ENCODE measurements around the gene CAMK2D. TPM values are rescaled to one million over a fixed set of nuclear protein-coding genes. Genes with fewer than 3 reads are reported as not detected.

CAMK2D gene
- polyA plus RNA-seq, 3 donors, result 71.4 to 80.6 (median 79.8) TPM

DNA sequence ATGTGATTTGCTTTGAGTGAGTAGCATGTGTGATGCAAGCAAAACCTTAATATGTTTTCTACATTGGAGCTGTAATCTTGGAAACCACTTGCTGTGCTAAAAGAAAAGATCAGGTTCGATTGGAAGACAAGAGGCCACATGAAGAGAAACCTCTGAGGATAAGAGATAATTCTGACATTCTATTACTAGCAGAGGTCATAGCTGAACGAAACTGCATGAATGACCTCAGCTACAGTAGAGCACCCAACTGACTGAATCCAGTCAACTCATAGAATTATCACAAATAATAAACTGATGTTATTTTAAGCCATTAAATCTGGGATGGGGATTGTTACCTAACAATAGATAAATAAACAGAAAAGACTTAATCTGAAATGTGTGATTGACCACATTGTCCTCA, 147.1 kb downstream of the CAMK2D start:
- no peak for DNase-seq

- DNase-seq, result no peak
These were observed 148.0 kb downstream of the CAMK2D start for GRCh38 chr4:113613503-113613902.

DNA sequence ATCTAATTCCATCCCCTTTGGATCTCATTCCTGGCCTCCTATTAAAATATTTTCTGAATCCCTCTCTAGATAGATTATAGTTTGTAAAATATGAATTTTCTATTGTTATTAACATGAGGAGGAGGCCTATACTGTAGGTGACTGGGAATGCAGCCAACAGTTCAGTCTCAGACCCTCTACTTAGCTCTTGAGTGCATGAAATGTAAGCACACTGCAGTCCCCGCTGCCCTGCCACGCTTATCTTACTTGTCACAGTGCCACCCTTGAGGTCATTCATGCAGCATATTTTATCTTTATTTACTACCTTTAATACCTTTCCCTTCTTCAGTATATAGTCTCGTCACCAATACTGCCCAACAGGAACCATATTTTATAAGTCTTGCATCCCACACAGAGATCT, 151.0 kb downstream of the CAMK2D start:
- DNase-seq, result no peak

DNA sequence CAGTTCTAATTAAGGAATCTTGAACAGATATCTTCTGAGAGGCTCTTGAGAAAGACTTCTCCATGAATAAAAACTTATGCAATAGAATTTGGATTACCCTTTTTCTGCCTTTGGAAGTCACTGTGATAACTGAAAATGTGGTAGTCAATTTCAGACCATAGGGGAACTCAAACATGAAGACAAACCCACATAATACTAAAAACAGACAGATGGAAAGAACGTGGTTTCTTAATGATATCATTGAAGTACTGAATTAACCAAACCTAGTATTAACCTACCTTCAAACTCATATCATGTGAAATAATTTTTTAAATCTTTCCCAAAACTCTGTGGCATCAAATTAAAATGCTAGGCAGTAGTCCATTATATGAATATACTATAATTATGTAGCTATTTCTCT, 153.5 kb downstream of the CAMK2D start:
- no peak for DNase-seq

DNA sequence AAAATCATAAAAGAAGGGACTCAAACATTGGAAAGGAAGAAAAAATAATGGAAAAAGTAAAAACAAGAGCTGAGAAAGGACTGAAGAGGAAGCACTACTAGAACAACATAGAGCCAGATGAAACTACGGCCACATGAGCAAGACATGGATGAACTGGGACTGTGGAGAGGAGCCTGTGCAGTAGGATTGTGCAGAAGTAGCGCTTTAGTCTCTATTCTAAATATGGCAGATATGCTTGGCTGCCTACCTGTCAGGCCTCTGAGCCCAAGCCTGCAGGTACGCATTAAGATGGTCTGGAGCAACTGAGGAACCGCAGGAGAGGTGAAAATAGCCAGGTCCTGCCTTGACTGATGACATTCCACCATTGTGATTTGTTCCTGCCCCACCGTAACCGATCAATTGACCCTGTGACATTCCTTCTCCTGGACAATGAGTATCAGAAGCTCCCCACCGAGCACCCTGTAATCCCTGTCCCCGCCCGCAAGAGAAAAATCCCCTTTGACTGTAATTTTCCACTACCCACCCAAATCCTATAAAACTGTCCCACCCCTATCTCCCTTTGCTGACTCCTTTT, 154.3 kb downstream of the CAMK2D start:
- DNase-seq, result no peak

DNA sequence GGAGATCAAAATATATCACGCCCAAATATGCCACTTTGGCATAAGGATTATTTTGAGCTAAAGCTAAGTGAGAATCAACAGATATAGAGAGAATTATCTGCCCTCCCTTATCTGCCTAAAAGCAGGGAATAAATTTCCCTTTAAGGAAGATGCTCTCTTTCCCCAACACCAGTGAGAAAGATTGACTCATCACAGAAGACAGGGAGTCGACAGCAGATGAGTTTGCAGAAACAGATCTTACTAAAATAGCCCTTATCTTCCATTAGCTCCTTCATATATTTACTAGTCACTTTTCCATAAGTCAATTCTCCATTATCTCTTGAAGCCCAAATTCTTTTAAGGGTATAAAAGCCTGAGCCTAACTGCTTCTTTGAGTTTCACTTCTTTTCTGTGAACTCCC, 156.6 kb downstream of the CAMK2D start:
- DNase-seq, result no peak

DNA sequence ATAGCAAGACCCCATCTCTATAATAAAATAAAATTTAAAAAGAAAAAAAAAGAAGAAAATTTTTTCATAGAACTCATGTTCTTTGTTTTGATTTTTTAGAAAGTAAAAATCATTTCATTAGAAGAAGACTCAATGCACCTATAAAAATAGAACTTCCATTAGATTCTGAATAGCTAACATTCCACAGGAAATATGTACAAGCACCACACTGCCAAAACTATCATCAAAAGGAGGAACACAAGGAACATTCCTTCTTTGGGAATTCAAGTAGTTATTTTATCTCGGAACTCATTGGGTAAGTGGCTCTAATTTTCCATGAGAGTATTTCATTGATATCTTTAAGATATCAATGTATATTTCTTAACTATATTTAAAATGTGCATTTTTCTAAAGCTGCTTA, 157.6 kb downstream of the CAMK2D start:
- no peak for DNase-seq

DNA sequence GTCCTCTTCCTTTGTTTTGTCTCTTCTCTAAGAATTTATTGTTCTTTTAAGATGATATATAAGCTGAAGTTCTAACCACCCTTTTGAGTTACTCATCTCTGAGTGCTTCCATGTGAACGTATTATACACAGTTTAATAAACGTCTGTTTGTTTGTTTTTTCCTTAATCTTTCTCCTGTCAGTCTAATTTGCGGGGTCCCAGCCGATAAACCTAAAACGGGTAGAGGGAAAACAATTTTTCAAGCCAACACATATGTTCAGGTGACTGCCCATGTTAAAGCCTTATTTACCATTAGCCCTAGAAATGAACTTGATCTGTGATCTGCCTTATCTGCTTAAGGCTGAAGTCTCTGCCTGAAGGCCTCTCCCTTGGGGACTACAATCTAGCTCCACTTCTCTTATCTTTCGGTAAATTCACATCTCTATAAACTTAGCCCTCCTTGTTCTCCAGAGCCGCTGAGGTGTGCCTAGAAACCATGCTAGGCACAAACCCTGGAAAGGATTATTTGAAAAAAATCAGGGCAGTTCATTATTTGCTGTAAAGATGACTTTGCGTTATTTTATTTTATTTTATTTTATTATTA, 158.8 kb downstream of the CAMK2D start:
- DNase-seq, result no peak

DNA sequence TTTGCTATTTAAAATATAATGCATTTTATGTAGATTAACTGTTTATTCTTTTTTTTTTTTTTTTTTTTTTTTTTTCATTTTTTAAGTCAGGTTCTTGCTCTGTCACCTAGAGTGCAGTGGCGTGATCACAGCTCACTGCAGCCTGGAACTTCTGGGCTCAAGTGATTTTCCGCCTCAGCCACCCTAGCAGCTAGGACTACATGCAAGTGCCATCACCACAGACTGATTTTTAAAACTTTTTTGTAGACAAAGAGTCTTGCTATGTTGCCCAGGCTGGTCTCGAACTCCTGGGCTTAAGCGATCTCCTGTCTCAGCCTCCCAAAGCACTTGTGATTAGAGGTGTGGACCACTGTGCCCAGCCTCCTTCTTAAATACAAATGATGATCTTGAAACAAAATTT, 159.9 kb downstream of the CAMK2D start:
- no peak for DNase-seq

DNA sequence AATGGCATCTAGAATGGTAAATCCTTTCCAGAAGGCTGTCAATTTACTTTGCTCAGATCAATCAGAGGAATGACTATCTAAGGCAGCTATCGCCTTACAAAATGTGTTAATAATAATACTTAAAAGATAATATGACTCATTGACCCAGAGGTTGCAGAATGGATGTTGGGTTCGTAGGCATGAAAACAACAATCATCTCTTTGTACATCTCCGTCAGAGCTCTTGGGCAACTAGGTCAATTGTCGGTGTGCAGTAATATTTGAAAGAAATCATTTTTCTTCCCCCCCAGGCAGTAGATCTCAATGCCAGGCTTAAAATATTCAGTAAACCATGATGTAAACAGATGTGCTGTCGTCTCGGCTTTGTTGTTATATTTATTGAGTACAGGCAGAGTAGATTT, 165.1 kb downstream of the CAMK2D start:
- DNase-seq, result no peak

GRCh38 chr4:113594231-113594556, 167.3 kb downstream of the CAMK2D start:
- DNase-seq, result no peak

GRCh38 chr4:113593400-113594230, 167.9 kb downstream of the CAMK2D start:
- no peak for DNase-seq

DNA sequence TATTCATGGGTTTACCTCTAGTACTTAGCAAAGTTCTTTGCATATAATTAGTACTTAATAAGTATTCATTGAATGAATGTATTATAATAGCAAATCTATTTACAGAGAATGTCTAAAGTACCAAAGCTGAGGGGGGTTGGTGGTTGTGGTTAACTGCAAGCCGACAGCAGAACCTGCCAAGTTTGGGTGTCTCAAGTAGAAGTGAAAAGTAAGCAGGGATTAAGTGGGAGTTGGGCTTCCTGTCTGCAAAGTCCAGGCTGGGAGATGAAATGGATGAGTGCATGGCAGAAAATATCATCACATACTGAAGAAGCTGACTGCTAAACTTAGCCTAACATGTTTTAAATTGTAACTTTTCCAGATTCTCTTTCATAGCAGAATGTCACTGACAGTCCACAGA, 169.6 kb downstream of the CAMK2D start:
- DNase-seq, result no peak

- no peak for DNase-seq
These were observed 172.5 kb downstream of the CAMK2D start for GRCh38 chr4:113588895-113589668.

DNA sequence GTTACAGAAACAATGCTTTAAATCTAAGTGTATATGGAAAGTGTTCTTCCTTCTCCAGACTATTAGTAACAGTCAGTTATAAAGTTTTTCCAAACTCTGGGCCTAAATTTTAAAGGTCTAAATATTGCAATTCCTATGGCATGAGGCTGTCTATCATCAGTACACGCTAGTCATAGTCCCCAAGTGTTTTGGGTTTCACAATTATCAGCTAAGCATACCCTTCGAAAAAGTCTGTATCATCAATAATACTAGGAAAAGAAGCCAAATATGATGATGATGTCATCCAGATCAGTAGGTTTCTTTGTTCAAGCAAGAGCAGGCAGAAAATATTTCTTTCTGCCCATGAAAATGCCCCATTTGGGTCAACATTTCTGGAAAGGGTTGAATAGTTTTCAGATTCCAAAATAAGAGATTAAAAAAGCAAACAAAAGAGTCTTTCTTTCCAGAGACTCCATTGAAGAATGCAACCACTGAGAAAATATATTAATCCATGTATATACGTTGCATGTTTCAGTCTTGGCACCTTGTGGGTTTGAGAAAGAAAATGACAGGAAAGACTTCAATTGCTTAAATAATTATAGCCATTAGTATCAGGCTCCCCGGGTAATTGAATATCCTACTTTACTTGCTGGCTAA, 173.8 kb downstream of the CAMK2D start:
- no peak for DNase-seq

- no peak for DNase-seq
These were observed 174.4 kb downstream of the CAMK2D start for GRCh38 chr4:113587156-113587555.

- no peak for DNase-seq
These were observed 175.5 kb downstream of the CAMK2D start for GRCh38 chr4:113586072-113586471.

DNA sequence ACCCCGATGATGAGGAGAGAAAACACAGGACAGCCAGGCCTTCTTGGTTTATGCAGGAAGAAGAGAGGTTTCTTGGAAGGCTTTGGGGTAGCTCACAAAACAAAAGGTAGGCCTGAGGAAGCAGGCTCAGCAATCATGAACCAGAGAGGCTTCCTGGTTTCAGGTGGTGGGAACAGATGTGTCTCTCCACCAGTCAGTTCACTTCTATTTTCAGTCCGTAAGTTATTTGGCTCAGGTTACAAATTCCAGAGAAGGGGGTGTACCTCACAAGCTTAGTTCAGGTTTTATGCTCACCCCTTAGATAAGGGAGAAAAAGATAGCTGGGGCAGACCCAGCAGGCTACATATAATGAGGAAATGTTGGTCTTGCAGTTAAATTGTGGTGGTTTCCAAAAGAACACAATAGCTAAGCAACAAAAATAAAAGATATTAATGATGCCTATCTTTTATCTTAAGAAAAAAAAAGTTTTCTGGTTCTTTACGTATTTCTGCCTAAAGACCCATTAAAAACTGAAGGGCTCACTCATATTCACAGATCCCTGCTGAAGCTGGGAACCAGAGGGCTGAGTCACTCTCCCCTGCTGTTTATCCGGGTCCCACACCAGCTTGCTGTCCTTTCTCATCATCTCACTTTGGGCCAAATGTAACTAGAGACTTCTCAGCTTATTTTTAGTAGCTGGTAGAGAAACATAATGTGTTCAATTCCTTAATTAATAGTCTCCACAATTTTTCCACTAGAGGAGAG, 177.0 kb downstream of the CAMK2D start:
- DNase-seq, result no peak

GRCh38 chr4:113582737-113583136, 178.8 kb downstream of the CAMK2D start:
- no peak for DNase-seq

- DNase-seq, result no peak
These were observed 182.2 kb downstream of the CAMK2D start for GRCh38 chr4:113579360-113579759.

GRCh38 chr4:113576947-113577678, 184.4 kb downstream of the CAMK2D start:
- no peak for DNase-seq
